ENCODE measurements around the gene PRKACB.
"Not testable (repeated sequence)": the region's sequence is repeated elsewhere in the genome, so short reads cannot be mapped to it uniquely, and the experiment has no call there.

PRKACB gene

DNA sequence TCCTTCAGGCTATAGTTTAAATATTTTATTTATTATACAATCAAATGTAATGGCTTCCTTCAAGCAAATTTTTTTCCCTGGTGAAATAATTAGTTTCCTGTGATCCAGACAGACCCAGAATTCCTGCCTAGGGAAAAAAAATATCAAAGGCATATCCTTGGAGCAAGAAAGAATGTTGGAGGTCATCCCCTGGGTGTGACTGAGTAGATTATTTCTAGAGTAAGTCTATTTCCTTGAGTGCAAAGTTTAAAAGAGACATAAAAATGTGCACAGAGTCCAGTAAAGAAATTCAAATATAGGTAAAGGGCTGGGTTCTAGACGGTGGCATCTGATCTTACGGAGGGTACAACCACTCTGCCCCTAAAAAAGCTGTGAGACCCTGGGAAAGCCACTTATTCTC, 125.2 kb downstream of the PRKACB start:
- no peak for DNase-seq (ENCODE audit: low read depth)

GRCh38 chr1:84271441-84272151, 127.5 kb downstream of the PRKACB start:
- no peak for DNase-seq (ENCODE audit: low read depth)

DNA sequence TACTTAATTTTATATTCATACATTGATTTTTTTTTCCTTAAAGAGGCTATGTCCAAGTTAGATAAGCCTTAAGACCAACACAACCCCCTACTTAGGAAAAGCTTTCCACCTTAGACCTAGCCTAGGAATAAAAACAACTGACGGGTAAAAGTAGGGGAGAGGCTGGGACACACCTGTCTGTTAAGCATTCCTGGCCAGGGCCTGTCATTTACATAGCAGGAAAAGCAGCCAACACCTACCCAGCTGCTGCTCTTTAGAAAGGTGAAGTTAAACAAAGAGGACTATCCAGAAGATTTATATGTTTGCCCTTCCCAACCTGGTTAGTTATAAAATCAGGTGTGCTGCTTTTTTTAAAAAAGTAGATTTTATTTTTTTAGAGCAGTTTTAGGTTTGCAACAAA, 128.3 kb downstream of the PRKACB start:
- no peak for DNase-seq (ENCODE audit: low read depth)

- DNase-seq (ENCODE audit: low read depth): no peak
Observed at GRCh38 chr1:84277343-84278059, 133.4 kb downstream of the PRKACB start.

DNA sequence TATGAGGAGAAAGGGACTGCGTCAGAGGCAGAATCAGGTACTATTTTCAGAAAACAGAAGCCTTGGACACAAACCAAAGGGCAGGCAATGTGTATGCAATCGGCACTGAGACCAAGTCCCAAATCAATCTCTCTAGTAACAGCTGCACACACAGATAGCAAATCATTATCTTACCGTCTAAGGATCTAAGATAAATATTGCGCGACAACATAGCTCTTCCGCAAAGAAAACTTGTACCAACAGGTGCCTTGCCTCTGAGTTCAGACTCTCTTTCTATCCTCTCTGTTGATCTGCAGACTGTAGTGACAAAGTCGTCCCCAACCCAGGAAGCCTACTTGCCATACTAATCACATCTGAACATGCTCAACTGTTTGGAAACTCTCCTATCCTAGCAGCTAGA, 134.8 kb downstream of the PRKACB start:
- DNase-seq (ENCODE audit: low read depth): no peak

DNA sequence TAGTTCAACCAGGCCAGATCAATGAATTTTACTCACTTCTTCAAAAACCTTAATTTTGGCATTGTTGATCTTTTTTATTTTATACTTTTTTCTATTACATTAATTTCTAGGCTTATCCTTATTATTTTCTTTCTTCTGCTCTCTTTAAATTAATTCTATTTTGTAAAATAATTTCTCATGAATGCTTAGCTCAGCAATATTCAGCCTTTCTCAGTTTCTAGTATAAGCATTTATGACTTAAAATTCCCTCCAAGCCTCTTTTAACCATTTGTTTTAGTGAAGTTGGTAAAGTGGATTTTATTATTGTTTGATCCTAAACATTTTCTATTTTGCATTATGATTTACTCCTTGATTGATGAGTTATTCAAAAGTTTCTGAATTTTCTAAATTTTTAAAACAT, 136.8 kb downstream of the PRKACB start:
- no peak for DNase-seq (ENCODE audit: low read depth)

- no peak for DNase-seq (ENCODE audit: low read depth)
Observed at GRCh38 chr1:84282780-84283333, 138.8 kb downstream of the PRKACB start.

DNA sequence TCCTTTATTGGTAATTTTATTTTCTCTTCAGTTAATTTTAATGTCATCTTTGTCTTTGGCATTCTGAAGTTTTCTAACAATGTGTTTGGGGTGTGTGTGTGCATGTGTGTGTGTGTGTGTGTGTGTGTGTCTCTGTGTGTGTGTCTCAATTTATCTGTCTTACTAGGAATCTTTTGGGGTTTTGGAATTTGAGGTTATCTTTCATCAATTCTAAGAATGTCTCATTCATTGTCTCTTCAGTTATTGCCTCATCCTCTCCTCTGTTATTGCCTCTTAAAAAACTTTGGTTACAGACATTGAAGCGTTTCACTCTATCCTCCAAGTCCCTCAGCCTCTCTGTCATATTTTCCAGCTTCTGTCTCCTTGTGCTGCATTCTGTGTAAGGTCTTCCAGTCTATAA, 139.3 kb downstream of the PRKACB start:
- DNase-seq (ENCODE audit: low read depth): no peak

DNA sequence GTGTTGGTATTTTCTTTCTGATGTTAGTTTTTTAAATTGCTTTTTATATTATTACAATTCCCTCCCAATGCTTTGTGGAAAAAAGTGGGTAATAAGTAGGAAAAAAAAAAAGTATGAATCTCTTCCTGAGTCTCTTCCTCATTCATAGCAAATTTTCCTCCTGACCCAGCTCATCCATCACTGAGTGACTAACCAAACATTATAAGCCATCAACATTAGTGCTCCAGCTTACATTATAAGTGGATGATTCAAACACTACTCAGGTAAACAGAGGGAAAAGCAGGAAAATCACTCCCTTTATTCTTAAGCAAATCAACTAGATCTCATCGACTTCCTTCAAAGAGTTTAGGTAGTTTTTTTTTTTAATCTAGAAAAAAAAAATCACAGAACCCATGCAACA, 142.0 kb downstream of the PRKACB start:
- DNase-seq (ENCODE audit: low read depth): no peak

- DNase-seq (ENCODE audit: low read depth): not testable (repeated sequence)
Observed at GRCh38 chr1:84287389-84287788, 143.3 kb downstream of the PRKACB start.

Measured in non-pigmented ciliary epithelial cell (primary cell).